H9 (cell line): ENCODE results near the gene MT1M. TPM values are rescaled to one million over a fixed set of nuclear protein-coding genes. Genes with fewer than 3 reads are reported as not detected.

Experiments
- DNase-seq: peaks from one replicate; pipeline ENCODE4 v3.0.0-alpha.2; 2017
- H2AFZ ChIP-seq: one replicate; pipeline ENCODE4 v1.6.1; 2013; ENCODE audit warnings: mild to moderate bottlenecking, low read length, control low read depth, moderate library complexity
- H2AK5ac ChIP-seq: 2 replicates; pipeline ENCODE4 v1.6.1; 2013; ENCODE audit warnings: low read length, control low read depth, mixed read lengths; ENCODE audit not compliant: insufficient read length
- H2BK120ac ChIP-seq: one replicate; pipeline ENCODE4 v1.6.1; 2013; ENCODE audit warnings: low read depth, mild to moderate bottlenecking, low read length, control low read depth, inconsistent platforms; ENCODE audit not compliant: poor library complexity, severe bottlenecking
- H2BK12ac ChIP-seq: 2 replicates; pipeline ENCODE4 v1.6.1; 2013; ENCODE audit warnings: low read length, control low read depth, mixed read lengths, low read depth; ENCODE audit not compliant: insufficient read length
- H2BK15ac ChIP-seq: 2 replicates; pipeline ENCODE4 v1.6.1; 2013; ENCODE audit warnings: low read depth, low read length, control low read depth
- H2BK20ac ChIP-seq: one replicate; pipeline ENCODE4 v1.6.1; 2013; ENCODE audit warnings: low read depth, mild to moderate bottlenecking, low read length, control low read depth, inconsistent platforms; ENCODE audit not compliant: poor library complexity, severe bottlenecking
- H2BK5ac ChIP-seq: 2 replicates; pipeline ENCODE4 v1.6.1; 2013; ENCODE audit warnings: low read length, control low read depth, mixed read lengths; ENCODE audit not compliant: insufficient read length
- H3K14ac ChIP-seq: 2 replicates; pipeline ENCODE4 v1.6.1; 2013; ENCODE audit warnings: low read length, control low read depth; ENCODE audit not compliant: insufficient read depth
- H3K18ac ChIP-seq: 2 replicates; pipeline ENCODE4 v1.6.1; 2013; ENCODE audit warnings: low read depth, mild to moderate bottlenecking, mixed read lengths, low read length, control low read depth; ENCODE audit not compliant: insufficient read length
- H3K23ac ChIP-seq: 2 replicates; pipeline ENCODE4 v1.6.1; 2013; ENCODE audit warnings: low read length, control low read depth, mixed read lengths, low read depth; ENCODE audit not compliant: insufficient read length
- H3K23me2 ChIP-seq: 2 replicates; pipeline ENCODE4 v1.6.1; 2013; ENCODE audit warnings: low read depth, mild to moderate bottlenecking, mixed read lengths, low read length, control low read depth; ENCODE audit not compliant: insufficient read length, poor library complexity, severe bottlenecking
- H3K27ac ChIP-seq: 2 replicates; pipeline ENCODE4 v1.5.1; 2013; ENCODE audit warnings: low read length, control low read depth, mixed read lengths, low read depth; ENCODE audit not compliant: insufficient read length
- H3K27me3 ChIP-seq: 2 replicates; pipeline ENCODE4 v1.6.1; 2013; ENCODE audit warnings: low read length, control low read depth, inconsistent platforms; ENCODE audit not compliant: insufficient read depth
- H3K4ac ChIP-seq: 2 replicates; pipeline ENCODE4 v1.6.1; 2013; ENCODE audit warnings: low read depth, mild to moderate bottlenecking, control low read depth, inconsistent platforms, low read length, moderate library complexity
- H3K4me1 ChIP-seq: 2 replicates; pipeline ENCODE4 v1.6.1; 2013; ENCODE audit warnings: low read length, control low read depth, inconsistent platforms; ENCODE audit not compliant: insufficient read depth
- H3K4me2 ChIP-seq: 2 replicates; pipeline ENCODE4 v1.6.1; 2013; ENCODE audit warnings: low read length, control low read depth, mixed read lengths; ENCODE audit not compliant: insufficient read length, insufficient read depth
- H3K56ac ChIP-seq: 2 replicates; pipeline ENCODE4 v1.6.1; 2013; ENCODE audit warnings: low read depth, mild to moderate bottlenecking, mixed read lengths, low read length, control low read depth; ENCODE audit not compliant: insufficient read length
- H3K79me1 ChIP-seq: 2 replicates; pipeline ENCODE4 v1.6.1; 2013; ENCODE audit warnings: low read depth, mild to moderate bottlenecking, moderate library complexity, low read length, control low read depth, inconsistent platforms; ENCODE audit not compliant: insufficient read depth, poor library complexity, severe bottlenecking
- H3K79me2 ChIP-seq: 2 replicates; pipeline ENCODE4 v1.6.1; 2013; ENCODE audit warnings: low read length, control low read depth, inconsistent platforms; ENCODE audit not compliant: insufficient read depth
- H3K9ac ChIP-seq: 2 replicates; pipeline ENCODE4 v1.6.1; 2013; ENCODE audit warnings: low read length, control low read depth, mixed read lengths; ENCODE audit not compliant: insufficient read length; ENCODE audit errors: extremely low read depth
- H3K9me3 ChIP-seq: one replicate; pipeline ENCODE4 v1.6.1; 2013; ENCODE audit warnings: low read depth, low read length, inconsistent platforms; ENCODE audit not compliant: control insufficient read depth
- H3T11ph ChIP-seq: one replicate; pipeline ENCODE4 v1.6.1; 2013; ENCODE audit warnings: mild to moderate bottlenecking, low read length, control low read depth, inconsistent platforms
- H4K20me1 ChIP-seq: one replicate; pipeline ENCODE4 v1.6.1; 2013; ENCODE audit not compliant: control insufficient read depth, insufficient read length, insufficient read depth
- H4K5ac ChIP-seq: 2 replicates; pipeline ENCODE4 v1.6.1; 2013; ENCODE audit warnings: low read depth, mild to moderate bottlenecking, mixed read lengths, low read length, control low read depth; ENCODE audit not compliant: insufficient read length
- H4K8ac ChIP-seq: replicated peaks from 2 replicates; pipeline ENCODE4 v1.6.1; 2013; ENCODE audit warnings: low read length, control low read depth, mixed read lengths, low read depth; ENCODE audit not compliant: insufficient read length
- H4K91ac ChIP-seq: 2 replicates; pipeline ENCODE4 v1.6.1; 2013; ENCODE audit warnings: low read depth, mild to moderate bottlenecking, moderate library complexity, mixed read lengths, low read length, control low read depth; ENCODE audit not compliant: insufficient read length
- H3K27ac Mint-ChIP-seq, 3 experiments: 2 replicates in 2 of 3; 3 replicates in 1 of 3; pipeline ENCODE4 v1.8.0; 2020 to 2021; ENCODE audit warnings: mixed read lengths in 3 of 3, mild to moderate bottlenecking in 1 of 3, moderate library complexity in 1 of 3
- H3K27me3 Mint-ChIP-seq: 2 replicates; pipeline ENCODE4 v1.8.0; 2021; ENCODE audit warnings: low read depth, mild to moderate bottlenecking, moderate library complexity, mixed read lengths
- H3K36me3 Mint-ChIP-seq, 3 experiments: 2 replicates in 2 of 3; 3 replicates in 1 of 3; pipeline ENCODE4 v1.8.0; 2020 to 2021; ENCODE audit warnings: low read depth in 3 of 3, mixed read lengths in 3 of 3; ENCODE audit not compliant: insufficient read depth in 1 of 3
- H3K4me1 Mint-ChIP-seq, 2 experiments: 2 replicates each; pipeline ENCODE4 v1.8.0; 2020; ENCODE audit warnings: mixed read lengths in 2 of 2
- H3K4me3 Mint-ChIP-seq, 2 experiments: 2 replicates in 1 of 2; 3 replicates in 1 of 2; pipeline ENCODE4 v1.8.0; 2020 to 2021; ENCODE audit warnings: mild to moderate bottlenecking in 2 of 2, mixed read lengths in 2 of 2, moderate library complexity in 1 of 2
- H3K9me3 Mint-ChIP-seq, 2 experiments: 2 replicates in 1 of 2; 3 replicates in 1 of 2; pipeline ENCODE4 v1.8.0; 2020; ENCODE audit warnings: mild to moderate bottlenecking in 2 of 2, mixed read lengths in 2 of 2, moderate library complexity in 1 of 2
- CTCF ChIP-seq: fragments of 200-600 bp; sonication (generic); conservative IDR thresholded peaks from 3 replicates; pipeline ENCODE4 v1.8.0; 2021; ENCODE audit warnings: antibody characterized with exemption, mild to moderate bottlenecking
- WGBS: extraction: QIAGEN DNeasy Blood & Tissue Kit; methylation state at CpG from one replicate; pipeline ENCODE4 v1.1.7; 2013; ENCODE audit warnings: missing lambda C conversion rate, low lambda C conversion rate, mixed read lengths; ENCODE audit not compliant: insufficient read length; ENCODE audit errors: extremely low coverage; 5-methylcytosine and 5-hydroxymethylcytosine counted together
- total RNA-seq: library from RNA; stranded (reverse); gene quantifications from 2 replicates; pipeline ENCODE4 v1.2.1, GENCODE V29; 2021

The MT1M gene
- total RNA-seq, 1 experiment from 2014 or later, result 1.4 TPM

- WGBS, result no CpG with 5 or more reads among the region's 10 CpGs
- H3K4me2 ChIP-seq, result no peak overlapping the region
- H3K79me1 ChIP-seq, result no peaks in the 10 kb centered on the region
- H3K9me3 ChIP-seq, result no peaks in the 10 kb centered on the region
- H3K79me2 ChIP-seq, result no peaks in the 10 kb centered on the region
- no peak overlapping the region for H3K4ac ChIP-seq
- peaks cover 21% of the 10 kb centered on the region; the same call in 1 of the 2 replicates for H3K27me3 ChIP-seq
- no peak for DNase-seq
- H2BK15ac ChIP-seq, result no peak overlapping the region
- Mint-ChIP-seq H3K27me3 (peaks cover 77% of the 10 kb centered on the region), H3K27ac (no peak overlapping the region), H3K36me3 (no peaks in the 10 kb centered on the region), H3K4me1 (peaks cover 29 to 40% of the 10 kb centered on the region in 2 experiments), H3K9me3 (no peaks in the 10 kb centered on the region), H3K4me3 (peak overlapping the region in 1 of 2 experiments; percentile 0; a peak in 1 of 5 replicates)
- H3K18ac ChIP-seq, result no peak overlapping the region
- H3K56ac ChIP-seq, result no peak overlapping the region
- no peak overlapping the region for H3K23ac ChIP-seq
- H4K91ac ChIP-seq, result no peak overlapping the region
- H3K4me1 ChIP-seq, result peaks cover 6% of the 10 kb centered on the region; the same call in 1 of the 2 replicates
- H3K14ac ChIP-seq, result no peak overlapping the region
- H4K5ac ChIP-seq, result no peak overlapping the region
- TF ChIP-seq CTCF, result no peak
- H4K20me1 ChIP-seq, result no peaks in the 10 kb centered on the region
- no peak overlapping the region for H2AFZ ChIP-seq
- H2BK120ac ChIP-seq, result no peak overlapping the region
- H2BK12ac ChIP-seq, result no peak overlapping the region
- no peak overlapping the region for H2BK20ac ChIP-seq
- H3T11ph ChIP-seq, result no peak overlapping the region
- H3K27ac ChIP-seq, result no peak overlapping the region
- H3K23me2 ChIP-seq, result peaks cover 8% of the 10 kb centered on the region
- H2AK5ac ChIP-seq, result no peak overlapping the region
- H3K9ac ChIP-seq, result no peak overlapping the region
- H4K8ac ChIP-seq, result no peak overlapping the region
- no peak overlapping the region for H2BK5ac ChIP-seq
Observed at GRCh38 chr16:56610017-56610608, 22.3 kb upstream of the MT1M start.
